ENCODE data around the gene CBFA2T3.
"Not testable (repeated sequence)": the region's sequence is repeated elsewhere in the genome, so short reads cannot be mapped to it uniquely, and the experiment has no call there.

Gene CBFA2T3

GRCh38 chr16:88977018-88977811, at the start of gene CBFA2T3:
Gene CBFA2T3 (minus strand): TSS chr16:88977207. CDS start chr16:88976807, 400 bp downstream.
- DNase-seq: no peak

- peak; percentile 69 for DNase-seq
Measured at GRCh38 chr16:89026121-89026612, 49.2 kb upstream of the CBFA2T3 start.

- no peak for DNase-seq
Measured at GRCh38 chr16:89025636-89026035, 48.6 kb upstream of the CBFA2T3 start.

GRCh38 chr16:89024546-89025060, 47.6 kb upstream of the CBFA2T3 start:
- no peak for DNase-seq

GRCh38 chr16:89023621-89024511, 46.9 kb upstream of the CBFA2T3 start:
- DNase-seq: no peak

- no peak for DNase-seq
Measured at GRCh38 chr16:89023151-89023551, 46.1 kb upstream of the CBFA2T3 start.

- no peak for DNase-seq
Measured at GRCh38 chr16:89022051-89022836, 45.2 kb upstream of the CBFA2T3 start.

GRCh38 chr16:89020925-89021595, 44.1 kb upstream of the CBFA2T3 start:
- no peak for DNase-seq

- peak; percentile 71 for DNase-seq
Measured at GRCh38 chr16:89020068-89020924, 43.3 kb upstream of the CBFA2T3 start.

- no peak for DNase-seq
Measured at GRCh38 chr16:89019511-89019910, 42.5 kb upstream of the CBFA2T3 start.

- DNase-seq: no peak
Measured at GRCh38 chr16:89018282-89019158, 41.5 kb upstream of the CBFA2T3 start.

- no peak for DNase-seq
Measured at GRCh38 chr16:89017543-89018281, 40.7 kb upstream of the CBFA2T3 start.

GRCh38 chr16:89016561-89016960, 39.6 kb upstream of the CBFA2T3 start:
- DNase-seq: not testable (repeated sequence)

GRCh38 chr16:89015271-89015859, 38.4 kb upstream of the CBFA2T3 start:
- DNase-seq: no peak

- DNase-seq: no peak
Measured at GRCh38 chr16:89014403-89015230, 37.6 kb upstream of the CBFA2T3 start.

- no peak for DNase-seq
Measured at GRCh38 chr16:89013692-89014402, 36.8 kb upstream of the CBFA2T3 start.

- no peak for DNase-seq
Measured at GRCh38 chr16:89013111-89013510, 36.1 kb upstream of the CBFA2T3 start.

Data from activated CD8-positive, alpha-beta memory T cell treated with anti-CD3 and anti-CD28 coated beads for 24 hours (primary cell).